ENCODE data around the gene ADGRL1.
"Not testable (repeated sequence)": the region's sequence is repeated elsewhere in the genome, so short reads cannot be mapped to it uniquely, and the experiment has no call there.

ADGRL1 gene

DNA sequence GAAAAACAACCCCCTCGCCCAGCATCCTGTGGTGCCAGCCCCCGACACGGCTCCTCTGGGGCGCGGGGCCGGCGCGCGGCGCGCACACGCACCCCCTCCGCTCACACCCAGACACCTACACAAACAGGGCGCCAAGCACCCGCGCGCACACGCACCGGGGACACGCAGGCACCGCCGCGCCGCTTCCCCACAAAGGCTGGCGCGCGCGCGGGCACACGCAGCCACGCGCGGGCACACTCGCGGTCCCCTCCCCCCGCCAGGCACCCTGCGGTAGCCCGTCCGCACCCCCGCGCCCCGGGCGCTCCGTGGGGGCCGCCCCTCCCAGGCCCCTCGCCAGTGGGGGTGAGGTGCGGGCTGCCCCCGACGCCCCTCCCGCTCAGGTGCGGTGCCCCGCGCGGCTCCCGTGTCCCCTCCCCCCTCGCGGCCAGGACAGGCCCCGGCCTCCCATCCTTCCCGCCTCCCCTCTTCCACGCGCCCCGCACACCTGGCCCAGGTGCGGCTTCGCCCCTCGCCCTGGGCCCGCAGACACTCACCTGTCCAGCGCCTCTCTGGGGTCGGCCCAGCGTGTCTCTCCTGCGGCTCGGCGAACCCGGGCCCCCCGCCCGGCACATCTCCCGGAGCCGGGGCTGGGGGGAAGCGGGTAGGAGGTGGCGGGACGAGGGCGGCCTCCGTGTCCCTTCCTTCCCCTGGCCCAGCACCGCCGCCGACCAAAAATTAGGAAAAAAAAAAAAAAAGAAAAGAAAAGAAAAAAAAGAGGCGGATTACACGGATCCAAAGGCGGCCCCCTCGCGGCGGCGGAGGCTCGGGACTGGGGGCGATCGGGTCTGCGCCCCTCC lies at the start of gene ADGRL1:
Gene ADGRL1 (minus strand): TSS at position 718 of the 836 bp plus-strand sequence. CDS start 22,567 bp downstream, outside the sequence.
- peak in 1 of 2 donors; percentile 17 for DNase-seq (ENCODE audit: low read depth in 2 of 2)

DNA sequence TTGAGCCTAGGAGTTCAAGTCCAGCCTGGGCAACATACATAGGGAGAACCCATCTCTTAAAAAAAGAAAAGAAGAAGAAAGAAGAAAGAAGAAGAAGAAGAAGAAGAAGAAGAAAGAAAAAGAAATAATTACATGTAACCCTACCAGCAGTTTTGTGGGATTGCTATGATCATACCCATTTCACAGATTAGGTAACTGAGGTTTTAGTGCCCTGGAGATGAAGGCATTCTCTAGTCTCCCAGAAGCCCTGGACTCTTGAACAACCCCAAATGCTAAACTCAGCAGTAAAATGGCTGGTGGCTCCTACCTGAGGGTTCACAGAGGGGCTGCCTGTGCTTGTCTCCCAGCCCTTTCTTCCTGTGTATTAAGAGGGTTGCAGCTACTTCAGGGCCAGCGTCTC lies 49.3 kb upstream of the ADGRL1 start:
- DNase-seq (ENCODE audit: low read depth in 2 of 2), result not testable (repeated sequence)

DNA sequence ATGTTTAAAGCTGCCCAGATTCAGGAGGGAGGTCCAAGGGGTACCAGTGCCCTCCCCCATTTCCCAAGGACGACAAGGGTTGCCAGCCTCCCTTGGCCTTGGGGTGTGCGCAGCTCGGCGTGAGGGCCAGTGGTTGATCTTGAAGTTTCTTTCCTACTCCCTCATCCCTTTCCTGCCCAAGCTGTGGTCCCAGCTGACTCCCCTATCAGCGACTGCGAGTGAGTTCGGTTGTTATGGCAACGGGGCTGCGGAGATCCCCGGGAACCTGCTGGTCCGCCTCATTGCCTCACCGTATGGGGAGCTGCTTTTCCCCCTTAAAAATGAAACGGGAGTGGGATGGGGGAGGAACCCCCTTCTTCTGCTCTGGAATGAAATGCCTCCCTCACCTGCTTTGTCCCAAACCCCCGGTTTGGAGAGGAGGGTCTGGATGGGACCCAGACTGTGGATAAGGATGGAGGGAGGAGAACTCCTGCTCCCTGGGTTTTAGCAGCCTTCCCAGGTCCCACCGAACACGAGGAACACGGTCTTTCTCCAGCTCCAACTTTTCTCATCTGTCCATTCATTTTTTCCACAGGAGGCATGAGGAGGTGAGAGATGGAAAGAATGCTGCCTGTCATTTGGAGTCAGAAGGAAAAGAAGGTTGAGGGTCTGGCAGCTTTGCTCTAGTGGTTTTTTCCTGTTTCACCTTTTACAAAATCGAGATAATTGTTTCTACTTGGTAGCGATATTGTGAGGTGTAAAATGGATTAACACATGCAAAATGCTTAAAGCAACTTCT lies 48.0 kb upstream of the ADGRL1 start:
- not testable (repeated sequence) for DNase-seq (ENCODE audit: low read depth in 2 of 2)

DNA sequence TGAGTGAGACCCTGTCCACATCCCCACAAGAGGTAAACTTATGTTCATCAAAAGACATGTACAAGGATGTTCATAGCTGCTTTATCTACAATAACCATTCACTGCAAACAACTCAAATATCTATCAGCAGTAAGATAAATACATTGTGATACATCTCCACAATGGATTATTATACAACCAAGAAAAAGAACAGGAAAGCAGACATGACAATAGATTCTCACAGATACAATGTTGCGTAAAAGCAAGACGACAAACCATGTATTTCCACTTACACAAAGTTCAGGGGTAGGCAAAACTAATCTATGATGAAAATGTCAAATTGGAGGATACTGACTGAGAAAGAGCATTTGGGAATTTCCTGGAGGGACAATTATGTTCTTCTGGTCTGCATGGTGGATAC lies 46.2 kb upstream of the ADGRL1 start:
- not testable (repeated sequence) for DNase-seq (ENCODE audit: low read depth in 2 of 2)

DNA sequence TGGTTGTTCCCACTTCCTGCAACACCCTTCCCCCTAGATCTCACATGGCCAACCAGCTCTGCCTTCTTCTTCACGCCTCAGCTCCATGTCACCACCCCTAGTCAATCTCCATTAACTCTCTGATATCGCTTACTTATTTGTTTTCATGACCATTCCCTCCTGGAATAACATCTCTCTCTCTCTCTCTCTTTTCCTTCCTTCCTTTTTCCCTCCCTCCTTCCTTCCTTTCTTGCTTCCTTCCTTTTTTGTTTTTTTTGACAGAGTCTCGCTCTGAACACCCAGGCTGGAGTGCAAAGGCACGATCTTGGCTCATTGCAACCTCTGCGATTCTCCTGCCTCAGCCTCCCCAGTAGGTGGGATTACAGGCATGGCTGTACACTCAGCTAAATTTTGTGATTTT lies 44.9 kb upstream of the ADGRL1 start:
- DNase-seq (ENCODE audit: low read depth in 2 of 2), result no peak

DNA sequence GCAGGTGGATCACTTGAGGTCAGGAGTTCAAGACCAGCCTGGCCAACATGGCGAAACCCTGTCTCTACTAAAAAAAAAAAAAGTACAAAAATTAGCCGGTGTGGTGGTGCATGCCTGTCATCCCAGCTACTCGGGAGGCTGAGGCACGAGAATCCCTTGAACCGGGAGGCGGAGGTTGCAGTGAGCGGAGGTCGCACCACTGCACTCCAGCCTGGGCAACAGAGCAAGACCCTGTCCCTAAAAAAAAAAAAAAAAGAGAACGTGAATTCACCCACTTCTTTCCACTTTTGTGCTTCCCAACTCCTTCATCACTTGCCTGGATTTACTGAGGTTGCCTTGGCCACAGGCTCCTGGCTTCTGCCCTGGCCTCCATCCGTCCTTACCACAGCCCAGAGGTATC lies 44.3 kb upstream of the ADGRL1 start:
- DNase-seq (ENCODE audit: low read depth in 2 of 2), result not testable (repeated sequence)

DNA sequence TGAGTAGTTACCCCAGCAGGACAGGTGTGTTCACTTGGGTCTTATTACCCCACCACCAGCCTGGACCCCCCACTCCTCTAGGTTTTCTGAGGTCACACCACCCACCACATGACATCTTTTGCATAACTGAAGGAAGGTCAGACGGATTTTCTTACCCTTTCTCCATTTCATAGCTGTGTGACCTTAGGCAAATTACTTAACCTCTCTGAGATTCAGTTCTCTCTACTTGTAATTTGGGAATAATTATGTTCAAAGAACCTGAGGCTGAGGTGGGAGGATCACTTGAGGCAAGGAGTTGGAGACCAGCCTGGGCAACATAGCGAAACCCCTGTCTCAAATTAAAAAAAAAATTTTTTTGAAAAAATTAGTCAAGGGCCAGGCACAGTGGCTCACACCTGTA lies 43.9 kb upstream of the ADGRL1 start:
- not testable (repeated sequence) for DNase-seq (ENCODE audit: low read depth in 2 of 2)

DNA sequence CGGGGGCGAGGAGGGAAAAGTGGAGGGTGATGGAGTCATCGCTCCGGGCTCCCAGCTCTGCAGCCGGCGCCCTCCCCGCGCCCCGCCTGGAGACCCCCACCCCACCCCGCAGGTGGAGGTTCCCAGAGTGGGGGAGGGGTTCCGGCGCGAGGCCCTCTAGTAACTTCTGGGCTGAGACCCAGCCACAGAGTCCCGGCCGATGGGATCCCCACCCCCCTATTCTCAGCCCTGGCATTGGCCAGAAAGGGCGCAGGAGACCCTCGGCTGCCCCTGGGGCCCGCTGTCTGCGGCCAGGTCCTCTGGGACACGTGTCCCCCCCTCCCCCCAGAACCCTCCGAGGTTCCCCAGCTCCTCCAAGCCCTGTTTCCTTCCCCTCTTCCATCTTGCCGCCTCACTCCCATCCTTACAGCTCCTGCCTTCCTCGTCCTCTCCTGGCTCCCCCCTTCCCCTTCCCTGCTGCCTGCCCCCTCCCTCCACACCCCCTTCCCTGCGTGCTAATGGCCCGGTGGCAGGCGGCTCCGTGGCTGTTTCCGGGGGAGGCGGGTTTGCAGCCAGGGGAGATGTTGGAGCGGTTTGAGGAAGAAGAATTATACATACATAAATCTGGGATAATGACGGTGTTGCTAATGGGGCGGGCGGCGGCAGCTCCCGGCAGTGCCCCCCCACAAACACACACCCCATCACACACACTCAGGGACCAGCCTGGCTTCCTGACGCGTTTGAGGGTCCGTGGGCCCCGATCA lies 43.2 kb upstream of the ADGRL1 start:
- DNase-seq (ENCODE audit: low read depth in 2 of 2), result not testable (repeated sequence)

DNA sequence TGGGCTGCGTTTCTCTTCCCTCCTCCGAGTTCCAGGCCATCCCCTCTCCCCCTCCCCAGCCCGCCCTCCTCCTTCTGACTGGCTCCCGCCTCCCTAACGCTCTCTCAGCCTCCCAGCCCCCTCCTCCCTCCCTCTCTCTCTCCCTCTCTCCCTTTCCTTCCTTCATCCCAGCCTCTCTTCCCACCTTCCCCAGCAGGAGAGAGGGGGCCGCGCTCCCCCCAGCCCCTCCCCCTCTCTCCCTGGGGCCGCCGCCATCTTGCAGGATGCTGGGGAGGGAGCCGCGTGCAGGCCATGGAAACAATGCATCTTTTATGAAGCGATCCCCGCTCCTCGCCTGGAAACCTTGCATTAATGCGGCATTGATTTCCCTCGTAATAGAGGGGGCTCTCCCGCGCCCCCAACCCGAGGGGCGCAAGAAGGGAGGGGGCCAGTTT lies 42.6 kb upstream of the ADGRL1 start:
- no peak for DNase-seq (ENCODE audit: low read depth in 2 of 2)

DNA sequence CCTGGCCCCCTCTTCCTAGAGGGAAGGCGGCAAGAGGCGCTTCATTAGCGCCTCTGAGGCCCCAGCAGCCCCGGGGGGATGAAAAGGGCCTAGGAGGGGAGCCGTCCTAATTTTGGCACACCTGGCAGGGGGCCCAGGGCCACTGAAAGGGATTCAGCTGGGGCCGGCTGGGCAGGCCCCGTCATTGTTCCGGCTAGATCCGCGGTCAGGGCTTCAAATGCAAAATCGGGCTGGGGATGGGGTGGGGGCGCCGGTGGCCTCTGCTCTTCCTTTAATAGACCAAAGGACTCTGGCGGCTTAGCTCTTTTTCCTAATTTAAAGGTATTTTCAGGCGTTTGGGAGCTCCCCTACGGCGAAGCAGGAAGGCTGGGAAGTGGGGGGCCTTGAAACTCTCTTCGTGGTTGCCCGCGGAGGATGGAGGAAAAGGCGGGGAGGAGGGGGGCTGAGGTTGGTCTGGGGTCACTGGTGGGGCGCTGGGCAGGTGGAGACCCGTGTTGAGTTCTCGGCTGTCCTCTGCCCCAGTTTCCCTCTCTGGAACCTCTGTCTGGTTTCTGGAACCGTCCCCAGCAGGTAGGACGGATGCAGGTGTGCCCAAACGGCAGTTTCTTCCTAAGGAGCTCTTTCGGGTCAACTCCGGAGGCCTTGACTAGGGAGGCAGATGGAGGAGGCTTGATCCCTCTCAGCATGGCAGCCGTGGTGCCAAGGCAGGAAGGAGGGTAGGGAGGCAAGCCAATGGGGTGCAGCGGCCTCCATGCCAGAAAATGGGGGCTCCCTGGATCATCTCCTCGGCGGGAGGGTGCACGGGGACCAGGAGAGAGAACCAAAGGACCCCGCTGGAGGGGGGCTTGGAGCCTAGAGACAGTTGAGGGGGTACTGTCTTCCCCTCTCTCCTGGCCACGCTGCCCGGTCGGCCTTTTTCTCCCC lies 41.8 kb upstream of the ADGRL1 start:
- DNase-seq (ENCODE audit: low read depth in 2 of 2), result not testable (repeated sequence)

DNA sequence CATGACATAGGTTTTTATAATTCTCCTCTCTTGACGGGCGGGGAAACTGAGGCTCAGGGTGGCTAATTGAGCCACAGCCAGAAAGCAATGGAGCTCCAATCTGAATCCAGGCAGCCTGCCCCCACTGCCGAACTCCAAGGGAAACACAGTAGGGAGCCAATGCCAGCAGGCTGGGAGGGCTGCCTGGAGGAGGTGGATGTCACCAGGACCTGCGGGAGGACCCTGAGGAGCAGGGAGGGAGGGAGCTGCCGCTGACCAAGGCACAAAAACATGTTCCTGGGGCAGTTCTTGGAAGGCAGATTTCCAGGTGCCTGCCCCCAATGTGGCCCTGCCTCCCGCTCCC lies 41.2 kb upstream of the ADGRL1 start:
- DNase-seq (ENCODE audit: low read depth in 2 of 2), result not testable (repeated sequence)

DNA sequence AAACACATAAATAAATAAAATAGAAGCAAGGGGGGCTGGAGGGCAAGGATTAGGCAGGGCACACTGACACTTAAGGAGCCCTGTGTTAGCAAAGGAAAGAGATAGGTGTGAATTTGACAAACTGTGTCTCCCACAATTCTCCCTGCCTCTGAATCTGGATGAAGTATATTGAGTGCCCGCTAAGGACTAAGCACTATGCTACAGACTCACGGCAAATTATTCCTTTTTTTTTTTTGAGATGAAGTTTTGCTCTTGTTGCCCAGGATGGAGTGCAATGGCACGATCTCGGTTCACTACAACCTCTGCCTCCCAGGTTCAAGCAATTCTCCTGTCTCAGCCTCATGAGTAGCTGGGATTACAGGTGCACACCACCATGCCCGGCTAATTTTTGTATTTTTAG lies 38.4 kb upstream of the ADGRL1 start:
- not testable (repeated sequence) for DNase-seq (ENCODE audit: low read depth in 2 of 2)

DNA sequence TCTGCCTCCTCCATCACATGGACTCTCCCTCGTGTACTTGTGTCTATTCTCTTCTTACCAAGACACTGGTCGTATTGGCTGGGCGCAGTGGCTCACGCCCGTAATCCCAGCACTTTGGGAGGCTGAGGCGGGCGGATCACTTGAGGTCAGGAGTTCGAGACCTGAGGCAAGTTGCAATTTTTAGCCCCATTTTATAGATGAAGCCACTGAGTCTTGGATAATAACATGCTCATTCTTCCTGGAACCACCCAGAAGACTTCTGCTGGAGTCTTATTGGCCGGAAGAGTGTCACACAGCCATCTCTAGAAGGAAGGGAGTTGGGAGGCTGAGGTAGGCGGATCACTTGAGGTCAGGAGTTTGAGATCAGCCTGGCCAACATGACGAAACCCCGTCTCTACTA lies 37.7 kb upstream of the ADGRL1 start:
- not testable (repeated sequence) for DNase-seq (ENCODE audit: low read depth in 2 of 2)

DNA sequence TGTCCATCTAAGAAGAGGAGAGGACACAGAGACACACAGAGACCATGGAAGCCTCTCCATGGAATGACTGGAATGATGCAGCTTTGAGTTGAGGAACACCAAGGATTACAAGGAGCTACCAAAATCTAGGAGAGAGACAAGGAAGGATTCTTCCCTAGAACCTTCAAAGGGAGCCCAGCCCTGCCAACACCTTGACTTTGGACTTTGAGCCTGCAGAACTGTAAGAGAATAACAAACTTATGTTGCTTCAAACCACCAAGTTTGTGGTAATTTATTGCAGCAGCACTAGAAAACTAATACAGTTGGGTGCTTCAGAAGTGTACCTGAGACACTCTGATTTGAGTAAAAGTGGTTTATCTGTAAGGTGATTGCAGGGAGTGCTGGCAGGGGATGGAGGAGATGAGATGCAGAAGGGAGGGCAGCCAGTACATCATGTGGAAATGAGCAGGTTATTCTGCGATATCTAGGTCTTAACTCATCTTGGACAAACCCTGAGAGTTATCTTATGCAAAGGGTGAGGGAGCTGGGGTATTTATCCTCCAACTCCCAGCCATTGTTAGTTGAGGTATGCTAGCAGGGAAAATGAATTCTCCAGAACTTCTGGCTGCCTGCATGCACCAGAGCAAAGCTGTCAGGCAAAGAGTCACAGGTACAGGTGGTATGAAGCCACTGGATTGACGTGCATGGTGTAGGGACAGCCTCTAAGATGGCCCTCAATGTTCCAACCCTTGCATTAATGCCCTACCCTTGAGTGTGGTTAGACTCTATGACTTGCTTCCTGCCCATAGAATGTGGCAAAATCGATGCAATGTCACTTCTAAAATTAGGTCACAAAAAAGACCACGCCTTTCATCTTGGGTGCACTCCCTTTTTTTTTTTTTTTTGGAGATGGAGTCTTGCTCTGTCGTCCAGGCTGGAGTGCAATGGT lies 31.3 kb upstream of the ADGRL1 start:
- DNase-seq (ENCODE audit: low read depth in 2 of 2), result no peak

DNA sequence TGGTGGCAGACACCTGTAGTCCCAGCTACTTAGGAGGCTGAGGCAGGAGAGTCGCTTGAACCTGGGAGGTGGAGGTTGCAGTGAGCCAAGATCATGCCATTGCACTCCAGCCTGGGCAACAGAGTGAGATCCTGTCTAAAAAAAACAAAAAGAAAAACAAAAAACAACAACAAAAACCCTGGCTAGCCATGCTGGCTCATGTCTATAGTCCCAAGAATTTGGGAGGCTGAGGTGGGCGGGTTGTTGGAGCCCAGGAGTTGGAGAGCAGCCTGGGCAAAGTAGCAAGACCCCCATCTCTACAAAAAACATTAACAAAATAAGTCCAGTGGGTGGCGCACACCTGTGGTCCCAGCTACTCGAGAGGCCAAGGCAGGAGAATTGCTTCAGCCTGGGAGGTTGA lies 27.0 kb upstream of the ADGRL1 start:
- DNase-seq (ENCODE audit: low read depth in 2 of 2), result not testable (repeated sequence)

DNA sequence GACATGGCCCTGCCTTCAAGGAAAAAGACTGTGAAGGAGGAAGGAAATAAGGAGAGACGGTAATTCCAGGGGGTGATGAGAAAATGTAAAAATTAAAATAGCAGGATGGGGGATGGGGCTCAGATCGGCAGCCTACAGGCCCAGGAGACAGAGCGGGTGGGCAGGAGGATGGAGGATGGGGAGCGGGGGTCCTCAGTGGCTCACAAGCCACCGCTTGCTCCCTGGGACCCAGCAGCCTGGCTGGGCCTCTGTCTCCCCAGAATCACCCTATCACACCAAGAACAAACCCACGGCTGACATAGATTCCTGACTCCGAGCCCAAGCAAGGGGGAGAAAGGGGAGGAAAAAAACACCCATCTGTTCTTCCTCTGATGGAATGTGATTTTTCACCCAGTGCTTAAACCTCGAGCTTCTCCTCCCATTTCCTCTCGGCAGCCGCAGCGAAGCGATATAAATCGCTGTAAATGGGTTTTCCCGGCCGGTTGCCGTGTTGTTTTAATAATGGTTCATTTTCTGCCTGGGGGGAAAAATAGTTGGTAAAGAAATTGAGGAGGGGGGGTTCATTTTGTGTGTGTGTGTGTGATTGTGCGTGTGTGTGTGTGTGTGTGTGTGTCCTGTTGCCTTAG lies 22.6 kb upstream of the ADGRL1 start:
- not testable (repeated sequence) for DNase-seq (ENCODE audit: low read depth in 2 of 2)

DNA sequence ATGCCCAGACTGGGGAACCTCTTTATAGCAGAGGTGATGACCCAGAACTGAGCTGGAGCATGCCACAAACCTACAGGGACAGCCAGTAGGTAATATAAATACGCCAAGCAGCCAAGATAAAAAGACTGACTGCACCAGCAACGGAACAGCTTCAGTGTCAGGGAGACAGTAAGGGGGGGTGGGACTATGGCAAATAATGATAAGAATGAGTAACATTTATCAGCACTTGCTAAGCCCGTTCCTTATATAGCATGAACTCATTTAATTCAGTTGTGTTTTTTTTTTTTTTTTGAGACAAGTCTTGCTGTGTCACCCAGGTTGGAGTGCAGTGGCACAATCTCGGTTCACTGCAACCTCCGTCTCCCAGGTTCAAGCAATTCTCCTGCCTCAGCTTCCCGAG lies 20.5 kb upstream of the ADGRL1 start:
- not testable (repeated sequence) for DNase-seq (ENCODE audit: low read depth in 2 of 2)

DNA sequence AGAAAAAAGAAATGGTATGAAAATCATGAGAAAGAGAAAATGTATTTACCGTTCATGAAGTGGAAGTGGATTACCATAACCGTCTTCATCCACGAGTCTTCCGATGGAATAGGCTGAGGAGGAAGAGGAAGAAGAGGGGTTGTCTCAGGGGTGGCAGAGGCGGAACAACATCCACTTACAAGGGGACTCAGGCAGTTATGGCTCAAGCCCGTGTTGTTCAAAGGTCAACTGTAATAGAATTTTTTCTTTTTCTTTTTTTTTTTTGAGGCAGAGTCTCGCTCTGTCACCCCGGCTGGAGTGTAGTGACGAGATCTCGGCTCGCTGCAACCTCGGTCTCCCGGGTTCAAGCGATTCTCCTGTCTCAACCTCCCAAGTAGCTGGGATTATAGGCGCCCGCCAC lies 16.9 kb upstream of the ADGRL1 start:
- no peak for DNase-seq (ENCODE audit: low read depth in 2 of 2)

DNA sequence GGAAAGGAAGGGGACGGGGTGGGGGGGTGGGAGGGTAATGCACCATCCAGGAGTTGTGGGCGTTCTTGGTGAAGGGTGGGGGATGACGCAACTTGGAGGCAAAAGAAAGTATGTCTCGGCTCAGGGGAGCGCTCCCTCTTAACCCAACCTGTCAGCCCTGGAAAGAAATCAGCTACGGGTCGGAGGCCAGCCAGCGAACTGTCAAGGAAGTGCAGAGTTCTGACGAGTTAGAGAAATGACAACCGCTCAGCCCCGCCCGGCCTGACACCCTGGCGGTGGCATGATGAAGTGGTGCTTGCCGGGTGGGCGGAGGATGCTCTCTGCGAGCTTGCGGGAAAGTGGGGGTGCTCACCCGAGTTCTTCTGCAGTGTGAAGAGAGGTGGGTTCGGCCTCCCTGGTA lies 15.4 kb upstream of the ADGRL1 start:
- peak; percentile 39 to 71 for DNase-seq (ENCODE audit: low read depth in 2 of 2)

Data from stimulated activated CD8-positive, alpha-beta memory T cell treated with anti-CD3 and anti-CD28 coated beads, Interleukin-7, amount 100 ng/mL, for 4 hours (primary cell).